ENCODE results near the gene RIPK3.

The RIPK3 gene

DNA sequence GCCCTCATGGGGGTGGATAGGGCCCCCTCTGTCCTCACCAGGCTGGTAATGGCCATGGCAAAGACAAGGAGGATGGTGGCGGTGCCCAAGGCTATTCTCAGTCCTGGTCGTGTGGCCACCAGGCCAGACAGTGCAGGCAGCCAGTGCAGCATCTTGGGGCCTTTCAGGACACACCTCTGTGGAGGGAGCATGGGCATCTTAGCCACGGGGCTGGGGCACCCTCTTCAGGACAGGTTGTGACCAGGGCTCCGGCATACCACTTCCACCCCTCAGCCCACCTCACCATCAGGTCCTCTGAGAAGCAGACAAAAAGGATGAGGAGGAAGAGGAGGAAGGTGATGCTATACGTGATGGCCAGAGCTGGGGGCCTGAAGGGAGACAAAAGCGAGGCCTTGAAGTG is 15.8 kb downstream of the RIPK3 start:
- DNase-seq, result no peak
- TF ChIP-seq, protein P1, sequence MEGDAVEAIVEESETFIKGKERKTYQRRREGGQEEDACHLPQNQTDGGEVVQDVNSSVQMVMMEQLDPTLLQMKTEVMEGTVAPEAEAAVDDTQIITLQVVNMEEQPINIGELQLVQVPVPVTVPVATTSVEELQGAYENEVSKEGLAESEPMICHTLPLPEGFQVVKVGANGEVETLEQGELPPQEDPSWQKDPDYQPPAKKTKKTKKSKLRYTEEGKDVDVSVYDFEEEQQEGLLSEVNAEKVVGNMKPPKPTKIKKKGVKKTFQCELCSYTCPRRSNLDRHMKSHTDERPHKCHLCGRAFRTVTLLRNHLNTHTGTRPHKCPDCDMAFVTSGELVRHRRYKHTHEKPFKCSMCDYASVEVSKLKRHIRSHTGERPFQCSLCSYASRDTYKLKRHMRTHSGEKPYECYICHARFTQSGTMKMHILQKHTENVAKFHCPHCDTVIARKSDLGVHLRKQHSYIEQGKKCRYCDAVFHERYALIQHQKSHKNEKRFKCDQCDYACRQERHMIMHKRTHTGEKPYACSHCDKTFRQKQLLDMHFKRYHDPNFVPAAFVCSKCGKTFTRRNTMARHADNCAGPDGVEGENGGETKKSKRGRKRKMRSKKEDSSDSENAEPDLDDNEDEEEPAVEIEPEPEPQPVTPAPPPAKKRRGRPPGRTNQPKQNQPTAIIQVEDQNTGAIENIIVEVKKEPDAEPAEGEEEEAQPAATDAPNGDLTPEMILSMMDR (IDR thresholded peaks at IDR 0.05; ENCODE audit: borderline replicate concordance, extremely low read depth, low read length, poor library complexity, severe bottlenecking), result no peak
- no peak for TF ChIP-seq EZH2 (IDR thresholded peaks at IDR 0.05; ENCODE audit: borderline replicate concordance, low read depth, low read length, severe bottlenecking)
- Histone ChIP-seq H4K20me1 (ENCODE audit: insufficient read depth, low read length) (no peaks in the 10 kb centered on the region), H3K79me2 (ENCODE audit: insufficient read depth, low read length) (no peaks in the 10 kb centered on the region), H3K4me1 (ENCODE audit: insufficient read depth, low read length) (peaks cover 6% of the 10 kb centered on the region; the same call in 1 of the 2 replicates), H3K36me3 (ENCODE audit: insufficient read depth, low read length) (no peaks in the 10 kb centered on the region), H3K4me3 (ENCODE audit: low read depth in 1 of 2, low read length in 2 of 2) (no peak overlapping the region), H3K27me3 (ENCODE audit: insufficient read depth, low read length, poor library complexity) (no peaks in the 10 kb centered on the region), H3K27ac (ENCODE audit: low read length) (no peak overlapping the region), H2AFZ (ENCODE audit: low read depth, low read length) (no peak overlapping the region), H3K9ac (ENCODE audit: low read depth, low read length) (no peak overlapping the region), H3K9me3 (ENCODE audit: insufficient read depth, low read length, severe bottlenecking) (no peaks in the 10 kb centered on the region), H3K4me2 (ENCODE audit: insufficient read depth, low read length) (no peak overlapping the region)
- ATAC-seq (ENCODE audit: insufficient read depth, low read depth), result no peak

DNA sequence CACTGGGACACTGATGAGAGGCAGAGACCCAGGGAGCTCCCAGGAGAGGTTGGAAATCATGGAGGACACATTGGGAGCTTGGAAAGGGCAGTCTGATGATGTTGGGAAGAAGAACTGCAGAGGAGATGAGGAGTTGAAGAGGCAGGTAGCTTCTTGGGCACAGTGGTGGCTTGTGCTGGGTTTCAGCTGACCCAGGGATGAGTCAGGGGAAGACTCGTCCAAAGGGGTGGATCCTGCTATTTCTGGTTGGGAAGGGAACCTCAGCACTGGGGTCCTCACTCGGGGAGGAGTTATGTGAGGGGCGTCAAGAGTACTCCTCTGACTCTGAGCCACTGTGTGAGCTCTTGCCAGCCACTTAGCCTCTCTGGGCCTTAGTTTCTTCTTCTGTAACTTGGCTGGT is 16.4 kb downstream of the RIPK3 start:
- Histone ChIP-seq H3K4me3 (ENCODE audit: low read depth in 1 of 2, low read length in 2 of 2) (no peak overlapping the region), H3K27me3 (ENCODE audit: insufficient read depth, low read length, poor library complexity) (no peaks in the 10 kb centered on the region), H2AFZ (ENCODE audit: low read depth, low read length) (no peak overlapping the region), H4K20me1 (ENCODE audit: insufficient read depth, low read length) (no peaks in the 10 kb centered on the region), H3K4me1 (ENCODE audit: insufficient read depth, low read length) (peaks cover 6% of the 10 kb centered on the region; the same call in 1 of the 2 replicates), H3K27ac (ENCODE audit: low read length) (no peak overlapping the region), H3K36me3 (ENCODE audit: insufficient read depth, low read length) (no peaks in the 10 kb centered on the region), H3K9me3 (ENCODE audit: insufficient read depth, low read length, severe bottlenecking) (no peaks in the 10 kb centered on the region), H3K4me2 (ENCODE audit: insufficient read depth, low read length) (no peak overlapping the region), H3K9ac (ENCODE audit: low read depth, low read length) (no peak overlapping the region), H3K79me2 (ENCODE audit: insufficient read depth, low read length) (no peaks in the 10 kb centered on the region)
- TF ChIP-seq, protein P1 (IDR thresholded peaks at IDR 0.05; ENCODE audit: borderline replicate concordance, extremely low read depth, low read length, poor library complexity, severe bottlenecking), result no peak
- no peak for TF ChIP-seq EZH2 (IDR thresholded peaks at IDR 0.05; ENCODE audit: borderline replicate concordance, low read depth, low read length, severe bottlenecking)
- ATAC-seq (ENCODE audit: insufficient read depth, low read depth), result no peak
- DNase-seq, result no peak

- DNase-seq, result no peak
- Histone ChIP-seq H3K4me1 (ENCODE audit: insufficient read depth, low read length) (peaks cover 6% of the 10 kb centered on the region; the same call in 1 of the 2 replicates), H3K27ac (ENCODE audit: low read length) (no peak overlapping the region), H3K9ac (ENCODE audit: low read depth, low read length) (no peak overlapping the region), H3K4me3 (ENCODE audit: low read depth in 1 of 2, low read length in 2 of 2) (no peak overlapping the region), H3K79me2 (ENCODE audit: insufficient read depth, low read length) (no peaks in the 10 kb centered on the region), H4K20me1 (ENCODE audit: insufficient read depth, low read length) (no peaks in the 10 kb centered on the region), H3K27me3 (ENCODE audit: insufficient read depth, low read length, poor library complexity) (no peaks in the 10 kb centered on the region), H3K36me3 (ENCODE audit: insufficient read depth, low read length) (no peaks in the 10 kb centered on the region), H2AFZ (ENCODE audit: low read depth, low read length) (no peak overlapping the region), H3K9me3 (ENCODE audit: insufficient read depth, low read length, severe bottlenecking) (no peaks in the 10 kb centered on the region), H3K4me2 (ENCODE audit: insufficient read depth, low read length) (no peak overlapping the region)
- ATAC-seq (ENCODE audit: insufficient read depth, low read depth), result no peak
- TF ChIP-seq EZH2 (IDR thresholded peaks at IDR 0.05; ENCODE audit: borderline replicate concordance, low read depth, low read length, severe bottlenecking), result no peak
These were observed 17.1 kb downstream of the RIPK3 start for GRCh38 chr14:24322672-24323071.

DNA sequence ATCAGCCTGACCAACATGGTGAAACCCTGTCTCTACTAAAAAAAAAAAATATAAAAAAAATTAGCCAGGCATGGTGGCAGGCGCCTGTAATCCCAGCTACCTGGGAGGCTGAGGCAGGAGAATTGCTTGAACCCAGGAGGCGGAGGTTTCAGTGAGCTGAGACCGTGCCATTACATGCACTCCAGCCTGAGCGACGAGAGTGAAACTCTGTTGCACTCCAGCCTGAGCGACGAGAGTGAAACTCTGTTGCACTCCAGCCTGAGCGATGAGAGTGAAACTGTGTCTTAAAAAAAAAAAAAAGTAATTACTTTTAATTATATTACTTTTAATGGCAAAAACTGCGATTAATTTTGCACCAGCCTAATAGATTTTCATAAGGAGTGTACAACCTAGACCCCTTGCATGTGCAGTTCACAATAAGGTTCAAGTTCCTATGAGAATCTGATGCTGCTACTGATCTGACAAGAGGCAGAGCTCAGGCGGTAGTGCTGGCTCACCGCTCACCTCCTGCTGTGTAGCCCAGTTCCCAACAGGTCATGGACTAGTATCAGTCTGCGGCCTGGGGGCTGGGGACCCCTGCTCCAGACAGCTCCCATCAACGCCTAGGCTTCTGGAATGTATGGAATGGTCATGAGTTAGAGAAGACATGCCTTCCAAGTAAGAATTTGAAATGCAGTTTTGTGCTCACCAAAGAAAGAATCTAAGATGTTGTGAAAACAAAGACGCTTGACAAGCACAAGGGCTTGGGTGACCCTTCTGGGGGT is 18.4 kb downstream of the RIPK3 start:
- H3K4me1 ChIP-seq (ENCODE audit: insufficient read depth, low read length), result no peaks in the 10 kb centered on the region
- DNase-seq (no peak), ATAC-seq (ENCODE audit: insufficient read depth, low read depth) (no peak)
- H3K4me3 ChIP-seq (ENCODE audit: low read depth in 1 of 2, low read length in 2 of 2), result no peak overlapping the region
- no peaks in the 10 kb centered on the region for H3K27me3 ChIP-seq (ENCODE audit: insufficient read depth, low read length, poor library complexity)
- H4K20me1 ChIP-seq (ENCODE audit: insufficient read depth, low read length), result no peaks in the 10 kb centered on the region
- no peaks in the 10 kb centered on the region for H3K36me3 ChIP-seq (ENCODE audit: insufficient read depth, low read length)
- TF ChIP-seq, protein P1 (IDR thresholded peaks at IDR 0.05; ENCODE audit: borderline replicate concordance, extremely low read depth, low read length, poor library complexity, severe bottlenecking), result no peak
- TF ChIP-seq EZH2 (IDR thresholded peaks at IDR 0.05; ENCODE audit: borderline replicate concordance, low read depth, low read length, severe bottlenecking), result no peak
- no peaks in the 10 kb centered on the region for H3K79me2 ChIP-seq (ENCODE audit: insufficient read depth, low read length)
- no peak overlapping the region for H3K4me2 ChIP-seq (ENCODE audit: insufficient read depth, low read length)
- H3K9ac ChIP-seq (ENCODE audit: low read depth, low read length), result no peak overlapping the region
- no peaks in the 10 kb centered on the region for H3K9me3 ChIP-seq (ENCODE audit: insufficient read depth, low read length, severe bottlenecking)
- H2AFZ ChIP-seq (ENCODE audit: low read depth, low read length), result no peak overlapping the region
- no peak overlapping the region for H3K27ac ChIP-seq (ENCODE audit: low read length)

All from DND-41 (cell line).